SK-N-SH (cell line): ENCODE data around the gene C3orf38. TPM values are rescaled to one million over a fixed set of nuclear protein-coding genes. Genes with fewer than 3 reads are reported as not detected.

ENCODE experiments used
- CTCF ChIA-PET: fragments of 300-600, 350-600 bp; formaldehyde crosslinking; extraction: SDS; loops from one replicate; lab custom pipeline; 2021; lab: Yijun Ruan, JAX
- POLR2A ChIA-PET: fragments of 350-600 bp; sonication (Branson Sonifier 250); formaldehyde crosslinking; extraction: SDS; loops from one replicate; lab custom pipeline; 2020; ENCODE audit warnings: antibody characterized with exemption, inconsistent platforms; lab: Yijun Ruan, JAX
- DNase-seq: peaks from one replicate; pipeline ENCODE4 v3.0.0; 2012
- H2AFZ ChIP-seq: fragments of 200-600 bp; sonication (generic); 2 replicates; pipeline ENCODE4 v1.8.1; 2016; ENCODE audit warnings: antibody characterized with exemption, mild to moderate bottlenecking, low read depth
- H3F3A ChIP-seq: fragments of 200-600 bp; sonication (generic); replicated peaks from 2 replicates; pipeline ENCODE3; 2016; ENCODE audit warnings: antibody characterized with exemption, mild to moderate bottlenecking; ENCODE audit not compliant: insufficient read depth
- H3K27ac ChIP-seq, 2 experiments: fragments of 200-500 bp in 1 of 2; fragments of 200-600 bp in 1 of 2; sonication (Bioruptor generic) in 1 of 2; sonication (generic), shearing (Covaris generic) in 1 of 2; 2 replicates each; pipeline versions ENCODE4 v1.5.1 to v1.6.1; 2014 to 2016; ENCODE audit warnings: low read depth in 2 of 2, inconsistent platforms in 1 of 2, low read length in 1 of 2, mild to moderate bottlenecking in 1 of 2, mixed read lengths in 1 of 2
- H3K27me3 ChIP-seq: fragments of 200-600 bp; sonication (generic), shearing (Covaris generic); 2 replicates; pipeline ENCODE4 v1.6.1; 2016; ENCODE audit warnings: mixed run types; ENCODE audit not compliant: insufficient read depth
- H3K36me3 ChIP-seq, 2 experiments: fragments of 200-500 bp in 1 of 2; fragments of 200-600 bp in 1 of 2; sonication (Bioruptor generic) in 1 of 2; sonication (generic) in 1 of 2; replicated peaks in 1 of 2; 2 replicates each; pipeline versions ENCODE3 to v1.5.1; 2014 to 2016; ENCODE audit warnings: low read length in 1 of 2, mild to moderate bottlenecking in 1 of 2; ENCODE audit not compliant: insufficient read depth in 2 of 2, control insufficient read depth in 1 of 2
- H3K4me1 ChIP-seq, 2 experiments: fragments of 200-500 bp in 1 of 2; fragments of 200-600 bp in 1 of 2; sonication (Bioruptor generic) in 1 of 2; sonication (generic), shearing (Covaris generic) in 1 of 2; 2 replicates each; pipeline versions ENCODE4 v1.5.1 to v1.6.1; 2014 to 2016; ENCODE audit warnings: low read depth in 1 of 2, low read length in 1 of 2, mixed run types in 1 of 2; ENCODE audit not compliant: insufficient read depth in 2 of 2, control insufficient read depth in 1 of 2
- H3K4me2 ChIP-seq: fragments of 200-600 bp; sonication (generic), shearing (Covaris generic); 2 replicates; pipeline ENCODE4 v1.6.1; 2017; ENCODE audit warnings: mixed run types
- H3K4me3 ChIP-seq, 2 experiments: fragments of 200-500 bp in 1 of 2; fragments of 200-600 bp in 1 of 2; sonication (Bioruptor generic) in 1 of 2; sonication (generic), shearing (Covaris generic) in 1 of 2; 2 replicates each; pipeline versions ENCODE4 v1.5.1 to v1.8.1; 2014 to 2016; ENCODE audit warnings: low read depth in 2 of 2, inconsistent platforms in 1 of 2, low read length in 1 of 2, mild to moderate bottlenecking in 1 of 2, mixed read lengths in 1 of 2, moderate library complexity in 1 of 2
- H3K79me2 ChIP-seq: fragments of 200-600 bp; sonication (generic); 2 replicates; pipeline ENCODE4 v1.8.1; 2017; ENCODE audit warnings: mild to moderate bottlenecking; ENCODE audit not compliant: insufficient read depth
- H3K9ac ChIP-seq: fragments of 200-600 bp; sonication (generic); 2 replicates; pipeline ENCODE4 v1.6.1; 2017; ENCODE audit warnings: mixed run types
- H3K9me2 ChIP-seq: fragments of 200-600 bp; sonication (generic); 2 replicates; pipeline ENCODE4 v1.6.1; 2017; ENCODE audit warnings: mixed run types
- H3K9me3 ChIP-seq: fragments of 200-600 bp; sonication (generic); 2 replicates; pipeline ENCODE4 v1.6.1; 2017; ENCODE audit warnings: mixed run types, mild to moderate bottlenecking, moderate library complexity
- H4K20me1 ChIP-seq: fragments of 200-600 bp; sonication (generic); 2 replicates; pipeline ENCODE4 v1.6.1; 2017; ENCODE audit warnings: mild to moderate bottlenecking, mixed run types; ENCODE audit not compliant: insufficient read depth
- CHD2 ChIP-seq: fragments of 150-350 bp; IDR thresholded peaks from 2 replicates; pipeline ENCODE4 v1.6.1; 2018; ENCODE audit warnings: low read length; ENCODE audit not compliant: partially characterized antibody
- ELF1 ChIP-seq: IDR thresholded peaks from 2 replicates; pipeline ENCODE4 v1.4.0; 2012
- EP300 ChIP-seq, 2 experiments: IDR thresholded peaks; 2 replicates each; pipeline versions ENCODE4 v1.4.0 to v1.6.1; 2012; ENCODE audit warnings: borderline replicate concordance in 1 of 2, low read depth in 1 of 2, low read length in 1 of 2
- EZH2phosphoT487 ChIP-seq: fragments of 200-600 bp; sonication (generic); IDR thresholded peaks from 2 replicates; pipeline ENCODE4 v1.6.1; 2017; ENCODE audit warnings: low read depth, mixed run types, mild to moderate bottlenecking, antibody characterized with exemption, moderate library complexity, borderline replicate concordance
- FOSL2 ChIP-seq: IDR thresholded peaks from 2 replicates; pipeline ENCODE4 v1.4.0; 2012; ENCODE audit warnings: low read depth, mild to moderate bottlenecking, moderate library complexity, borderline replicate concordance
- FOXJ3 ChIP-seq: sonication (generic); formaldehyde crosslinking; IDR thresholded peaks from 2 replicates; pipeline ENCODE4 v1.5.1; 2020; ENCODE audit warnings: mild to moderate bottlenecking, missing genetic modification reagents
- FOXM1 ChIP-seq: IDR thresholded peaks from 2 replicates; pipeline ENCODE4 v1.4.0; 2012; ENCODE audit warnings: low read depth, mild to moderate bottlenecking
- JUND ChIP-seq: IDR thresholded peaks from 2 replicates; pipeline ENCODE4 v1.4.0; 2012
- NFIC ChIP-seq: IDR thresholded peaks from 2 replicates; pipeline ENCODE4 v1.4.0; 2012; ENCODE audit warnings: borderline replicate concordance
- NRF1 ChIP-seq: IDR thresholded peaks from 2 replicates; pipeline ENCODE4 v1.6.1; 2012; ENCODE audit warnings: low read depth, mild to moderate bottlenecking, low read length
- RCOR1 ChIP-seq: fragments of 150-350 bp; IDR thresholded peaks from 2 replicates; pipeline ENCODE4 v1.6.1; 2017; ENCODE audit warnings: antibody characterized with exemption, low read length
- REST ChIP-seq: IDR thresholded peaks from 2 replicates; pipeline ENCODE4 v1.6.1; 2012; ENCODE audit warnings: mild to moderate bottlenecking, low read depth, low read length, moderate library complexity
- SIN3A ChIP-seq: IDR thresholded peaks from 2 replicates; pipeline ENCODE4 v1.6.1; 2012; ENCODE audit warnings: low read depth, mild to moderate bottlenecking, low read length, moderate library complexity, borderline replicate concordance
- TCF12 ChIP-seq: IDR thresholded peaks from 2 replicates; pipeline ENCODE4 v1.4.0; 2012
- TEAD4 ChIP-seq: IDR thresholded peaks from 2 replicates; pipeline ENCODE4 v1.4.0; 2012; ENCODE audit warnings: mild to moderate bottlenecking, borderline replicate concordance; ENCODE audit not compliant: insufficient read depth
- YY1 ChIP-seq: IDR thresholded peaks from 2 replicates; pipeline ENCODE4 v1.4.0; 2012; ENCODE audit warnings: low read depth, mild to moderate bottlenecking
- ZBTB33 ChIP-seq: IDR thresholded peaks from 2 replicates; pipeline ENCODE4 v1.4.0; 2012; ENCODE audit warnings: low read depth, borderline replicate concordance
- WGBS: methylation state at CpG from one replicate; pipeline ENCODE4 v1.1.6; 2017; ENCODE audit warnings: low lambda C conversion rate; 5-methylcytosine and 5-hydroxymethylcytosine counted together
- polyA plus RNA-seq, 3 experiments: library from polyadenylated mRNA; depleted of rRNA; stranded (reverse); fragments of >200 nt; gene quantifications; 2 replicates each; pipeline ENCODE4 v1.2.3, GENCODE V29; 2012
- TF ChIP-seq, protein P1 (sequence below): IDR thresholded peaks from 2 replicates; pipeline ENCODE4; 2012

The C3orf38 gene
- polyA plus RNA-seq, 1 of the 3 experiments (the other 2 are of a cell fraction) = 4.5 TPM

DNA sequence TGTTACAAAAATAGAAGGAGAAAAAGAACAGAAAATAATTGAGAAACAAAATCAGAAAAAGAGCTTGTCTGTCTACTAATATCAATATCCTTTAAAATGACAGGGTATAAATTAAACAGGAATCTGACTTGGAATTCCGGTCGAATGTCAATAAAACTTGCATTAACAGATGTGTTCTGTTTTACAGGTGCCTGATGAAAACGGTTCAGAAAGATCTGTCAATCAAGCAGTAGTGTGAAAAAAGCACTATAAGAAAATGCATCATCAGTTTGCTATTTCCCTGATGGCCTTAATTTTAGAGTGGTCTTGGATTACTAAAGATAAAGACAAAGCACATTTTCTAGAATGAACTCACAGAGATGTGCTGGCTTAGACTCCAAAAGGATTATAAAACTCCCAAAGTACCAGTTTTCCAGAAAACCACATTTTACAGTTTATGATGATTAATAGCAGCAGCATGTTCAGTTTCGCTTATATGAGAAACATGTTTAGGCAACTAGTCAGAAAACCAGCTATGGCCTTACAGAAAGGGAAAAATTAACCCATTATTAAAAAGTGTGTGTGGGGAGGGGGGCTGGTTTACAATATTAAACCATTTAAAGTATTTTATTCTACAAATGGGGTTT lies 8.2 kb upstream of the C3orf38 start:
- no peaks in the 10 kb centered on the region for H3K9me3 ChIP-seq
- H3K27ac ChIP-seq = peak overlapping the region; percentile 39 to 77
- CTCF ChIA-PET = no interaction called here
- 0 out of 2 replicates have a peak overlapping the region, but pooled peaks have one; percentile 25 for H3K4me2 ChIP-seq
- no peak overlapping the region for H3K4me3 ChIP-seq
- no peaks in the 10 kb centered on the region for H3K9me2 ChIP-seq
- H3K9ac ChIP-seq = peak overlapping the region; percentile 29; the same call in 1 of the 2 replicates
- no peak overlapping the region for H2AFZ ChIP-seq
- H4K20me1 ChIP-seq = no peaks in the 10 kb centered on the region
- WGBS = 52% methylated on average over 4 of the region's 4 CpGs
- no peak for DNase-seq
- H3K36me3 ChIP-seq = peaks cover 25 to 32% of the 10 kb centered on the region in 2 experiments
- no peaks in the 10 kb centered on the region for H3K27me3 ChIP-seq
- H3K4me1 ChIP-seq = peaks cover 0 to 19% of the 10 kb centered on the region in 2 experiments; a peak in 2 of 4 replicates
- peaks cover 23% of the 10 kb centered on the region; the same call in 1 of the 2 replicates for H3K79me2 ChIP-seq
- H3F3A ChIP-seq = peaks cover 26% of the 10 kb centered on the region
- POLR2A ChIA-PET = no interaction called here
- TF ChIP-seq ELF1 = no peak
- peak in 1 of 2 experiments; percentile 45; a peak in 1 of 4 replicates for TF ChIP-seq EP300 (IDR thresholded peaks at IDR 0.05; ENCODE audit: borderline replicate concordance in 1 of 2, low read depth in 1 of 2, low read length in 1 of 2)
- no peak for TF ChIP-seq ZBTB33
- TF ChIP-seq NRF1 = no peak
- TF ChIP-seq NFIC = 0 out of 2 replicates have a peak, but pooled peaks have one; percentile 14
- peak; percentile 35; the same call in 1 of the 2 replicates for TF ChIP-seq FOSL2
- TF ChIP-seq, protein P1, sequence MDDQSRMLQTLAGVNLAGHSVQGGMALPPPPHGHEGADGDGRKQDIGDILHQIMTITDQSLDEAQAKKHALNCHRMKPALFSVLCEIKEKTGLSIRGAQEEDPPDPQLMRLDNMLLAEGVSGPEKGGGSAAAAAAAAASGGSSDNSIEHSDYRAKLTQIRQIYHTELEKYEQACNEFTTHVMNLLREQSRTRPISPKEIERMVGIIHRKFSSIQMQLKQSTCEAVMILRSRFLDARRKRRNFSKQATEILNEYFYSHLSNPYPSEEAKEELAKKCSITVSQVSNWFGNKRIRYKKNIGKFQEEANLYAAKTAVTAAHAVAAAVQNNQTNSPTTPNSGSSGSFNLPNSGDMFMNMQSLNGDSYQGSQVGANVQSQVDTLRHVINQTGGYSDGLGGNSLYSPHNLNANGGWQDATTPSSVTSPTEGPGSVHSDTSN = peak; percentile 59; the same call in 1 of the 2 replicates
- TF ChIP-seq JUND = peak; percentile 24; the same call in 1 of the 2 replicates
- no peak for TF ChIP-seq EZH2phosphoT487
- TF ChIP-seq TEAD4 = no peak
- peak; percentile 61 for TF ChIP-seq TCF12

GRCh38 chr3:88142094-88142624 lies 7.6 kb upstream of the C3orf38 start:
- ChIA-PET POLR2A (no interaction called here), CTCF (no interaction called here)
- peaks cover 25 to 27% of the 10 kb centered on the region in 2 experiments for H3K36me3 ChIP-seq
- H3K9ac ChIP-seq = peak overlapping the region; percentile 29; the same call in 1 of the 2 replicates
- H3K4me3 ChIP-seq = no peak overlapping the region
- 80% methylated on average over 3 of the region's 3 CpGs for WGBS
- 0 out of 2 replicates have a peak overlapping the region, but pooled peaks have one; percentile 25 for H3K4me2 ChIP-seq
- peak overlapping the region; percentile 22 to 77; a peak in 3 of 4 replicates for H3K27ac ChIP-seq
- no peak for DNase-seq
- peaks cover 29% of the 10 kb centered on the region; the same call in 1 of the 2 replicates for H3K79me2 ChIP-seq
- TF ChIP-seq REST (no peak), TEAD4 (no peak), FOXM1 (no peak), FOXJ3 (no peak), JUND (no peak), TCF12 (no peak), YY1 (no peak), SIN3A (no peak), CHD2 (no peak), RCOR1 (no peak)
- TF ChIP-seq, protein P1 = no peak
- H4K20me1 ChIP-seq = no peaks in the 10 kb centered on the region
- no peaks in the 10 kb centered on the region for H3K9me2 ChIP-seq
- H3F3A ChIP-seq = peaks cover 26% of the 10 kb centered on the region
- H3K27me3 ChIP-seq = no peaks in the 10 kb centered on the region
- H3K4me1 ChIP-seq = peaks cover 0 to 19% of the 10 kb centered on the region in 2 experiments; a peak in 2 of 4 replicates
- no peak overlapping the region for H2AFZ ChIP-seq
- H3K9me3 ChIP-seq = no peaks in the 10 kb centered on the region
